OCI-LY1 (cell line): Measurements from ENCODE around the gene MNAT1.

Experiments
- H2AFZ ChIP-seq: fragments of 200-600 bp; sonication (generic), shearing (Covaris generic); 2 replicates; pipeline ENCODE4 v1.6.0; 2014; ENCODE audit warnings: antibody characterized with exemption, mild to moderate bottlenecking, low read length
- H3F3A ChIP-seq: fragments of 200-600 bp; sonication (generic), shearing (Covaris generic); 2 replicates; pipeline ENCODE4 v1.6.0; 2014; ENCODE audit warnings: mild to moderate bottlenecking, antibody characterized with exemption, low read length, moderate library complexity; ENCODE audit not compliant: insufficient read depth
- H3K27ac ChIP-seq: fragments of 200-600 bp; sonication (generic); 2 replicates; pipeline ENCODE4 v1.5.1; 2014; ENCODE audit warnings: low read length, mixed run types, mild to moderate bottlenecking, low read depth; ENCODE audit not compliant: poor library complexity, severe bottlenecking
- H3K27me3 ChIP-seq: fragments of 200-600 bp; sonication (generic); 2 replicates; pipeline ENCODE4 v1.6.0; 2014; ENCODE audit warnings: antibody characterized with exemption, mild to moderate bottlenecking, low read length, moderate library complexity; ENCODE audit not compliant: insufficient read depth
- H3K36me3 ChIP-seq: fragments of 200-600 bp; sonication (generic); 2 replicates; pipeline ENCODE4 v1.6.1; 2014; ENCODE audit warnings: mild to moderate bottlenecking, antibody characterized with exemption, low read length, moderate library complexity, mixed read lengths; ENCODE audit not compliant: insufficient read depth
- H3K4me1 ChIP-seq: fragments of 200-600 bp; sonication (generic); 2 replicates; pipeline ENCODE4 v1.5.1; 2014; ENCODE audit warnings: mild to moderate bottlenecking, low read length, moderate library complexity; ENCODE audit not compliant: insufficient read depth, severe bottlenecking
- H3K4me2 ChIP-seq: fragments of 200-600 bp; sonication (generic), shearing (Covaris generic); 2 replicates; pipeline ENCODE4 v1.6.1; 2014; ENCODE audit warnings: low read length
- H3K4me3 ChIP-seq: fragments of 200-600 bp; sonication (generic); 2 replicates; pipeline ENCODE4 v1.5.1; 2014; ENCODE audit warnings: low read length, low read depth, mild to moderate bottlenecking, mixed read lengths; ENCODE audit not compliant: poor library complexity, severe bottlenecking
- H3K79me2 ChIP-seq: fragments of 200-600 bp; shearing (Covaris generic); 2 replicates; pipeline ENCODE4 v1.6.1; 2016; ENCODE audit warnings: mixed run types, low read length, mixed read lengths; ENCODE audit not compliant: insufficient read depth
- H3K9ac ChIP-seq: fragments of 200-600 bp; sonication (generic), shearing (Covaris generic); 2 replicates; pipeline ENCODE4 v1.6.1; 2014; ENCODE audit warnings: mild to moderate bottlenecking, low read length, mixed read lengths
- H3K9me2 ChIP-seq: fragments of 200-600 bp; sonication (generic), shearing (Covaris generic); 2 replicates; pipeline ENCODE4 v1.6.1; 2014; ENCODE audit warnings: low read depth, mild to moderate bottlenecking, low read length, mixed read lengths
- H3K9me3 ChIP-seq: fragments of 200-600 bp; shearing (Covaris generic); 2 replicates; pipeline ENCODE4 v1.6.1; 2014; ENCODE audit warnings: low read length, mixed read lengths
- H4K20me1 ChIP-seq: fragments of 200-600 bp; sonication (generic), shearing (Covaris generic); 2 replicates; pipeline ENCODE4 v1.6.0; 2016; ENCODE audit warnings: mild to moderate bottlenecking, low read length; ENCODE audit not compliant: insufficient read depth
- CTCF ChIP-seq: fragments of 200-600 bp; sonication (generic), shearing (Covaris generic); IDR thresholded peaks from 2 replicates; pipeline ENCODE4 v1.5.1; 2017; ENCODE audit warnings: mild to moderate bottlenecking, antibody characterized with exemption, low read length, moderate library complexity, mixed read lengths
- EZH2 ChIP-seq: fragments of 200-600 bp; sonication (generic), shearing (Covaris generic); IDR thresholded peaks from 2 replicates; pipeline ENCODE4 v1.8.0; 2017; ENCODE audit warnings: borderline replicate concordance, mixed run types, mild to moderate bottlenecking, antibody characterized with exemption, low read length, moderate library complexity, mixed read lengths

The MNAT1 gene

GRCh38 chr14:60695327-60695726 lies 39.2 kb upstream of the MNAT1 start:
- Histone ChIP-seq H3K79me2 (no peaks in the 10 kb centered on the region), H3K9me2 (no peaks in the 10 kb centered on the region), H3K4me2 (no peak overlapping the region), H3F3A (no peaks in the 10 kb centered on the region), H3K9me3 (no peaks in the 10 kb centered on the region), H3K4me1 (no peaks in the 10 kb centered on the region), H3K4me3 (no peak overlapping the region), H3K36me3 (no peaks in the 10 kb centered on the region), H3K27ac (no peak overlapping the region), H2AFZ (no peak overlapping the region), H3K27me3 (no peaks in the 10 kb centered on the region), H3K9ac (no peak overlapping the region), H4K20me1 (no peaks in the 10 kb centered on the region)
- no peak for TF ChIP-seq CTCF
- TF ChIP-seq EZH2 = no peak

- Histone ChIP-seq H3K9me3 (peaks cover 5% of the 10 kb centered on the region; the same call in 1 of the 2 replicates), H3K36me3 (no peaks in the 10 kb centered on the region), H3K27ac (no peak overlapping the region), H2AFZ (no peak overlapping the region), H4K20me1 (no peaks in the 10 kb centered on the region), H3K4me2 (no peak overlapping the region), H3K9me2 (no peaks in the 10 kb centered on the region), H3F3A (no peaks in the 10 kb centered on the region), H3K4me1 (no peaks in the 10 kb centered on the region), H3K4me3 (no peak overlapping the region), H3K27me3 (no peaks in the 10 kb centered on the region; the same call in 1 of the 2 replicates), H3K79me2 (no peaks in the 10 kb centered on the region), H3K9ac (no peak overlapping the region)
- no peak for TF ChIP-seq CTCF
- no peak for TF ChIP-seq EZH2
These were observed 34.0 kb upstream of the MNAT1 start for GRCh38 chr14:60700598-60700997.

GRCh38 chr14:60705100-60705499 lies 29.5 kb upstream of the MNAT1 start:
- H3K4me3 ChIP-seq = no peak overlapping the region
- H3F3A ChIP-seq = no peaks in the 10 kb centered on the region
- H3K9me2 ChIP-seq = no peaks in the 10 kb centered on the region

More at GRCh38 chr14:60705100-60705499, 29.5 kb upstream of the MNAT1 start:
- Histone ChIP-seq H3K79me2 (no peaks in the 10 kb centered on the region), H3K27ac (no peak overlapping the region), H3K4me1 (no peaks in the 10 kb centered on the region), H4K20me1 (no peaks in the 10 kb centered on the region), H3K9me3 (peaks cover 5% of the 10 kb centered on the region; the same call in 1 of the 2 replicates), H2AFZ (no peak overlapping the region), H3K36me3 (no peaks in the 10 kb centered on the region), H3K27me3 (no peaks in the 10 kb centered on the region; the same call in 1 of the 2 replicates), H3K4me2 (no peak overlapping the region), H3K9ac (no peak overlapping the region)
- TF ChIP-seq CTCF = no peak
- TF ChIP-seq EZH2 = no peak
